ENCODE measurements around the gene CENPX. TPM values are rescaled to one million over a fixed set of nuclear protein-coding genes. Genes with fewer than 3 reads are reported as not detected.

Gene CENPX
- total RNA-seq, 1 experiment from 2014 or later, result 344 TPM

GRCh38 chr17:81973432-81973831, 49.2 kb downstream of the CENPX start:
- peaks cover 6% of the 10 kb centered on the region for H3K79me2 ChIP-seq (ENCODE audit: low read length)
- peaks cover 10% of the 10 kb centered on the region for H3K4me1 ChIP-seq (ENCODE audit: insufficient read depth, low read length)
- H3K9me2 ChIP-seq (replicated peaks; ENCODE audit: low read length), result no peaks in the 10 kb centered on the region
- H3F3A ChIP-seq (ENCODE audit: low read length, unreplicated experiment), result no peaks in the 10 kb centered on the region
- intact Hi-C loops (cut with micrococcal nuclease), result no loop called here
- no peak overlapping the region for H3K27ac ChIP-seq (ENCODE audit: low read length)
- H3K27me3 ChIP-seq (ENCODE audit: low read length), result no peaks in the 10 kb centered on the region
- TF ChIP-seq EZH2phosphoT487 (IDR thresholded peaks at IDR 0.05; ENCODE audit: borderline replicate concordance, low read length) (no peak), CTCF (conservative IDR thresholded peaks at IDR 0.05; ENCODE audit: low read depth, low read length) (no peak), EZH2 (IDR thresholded peaks at IDR 0.05; ENCODE audit: low read length, unreplicated experiment) (no peak)
- H3K4me2 ChIP-seq (ENCODE audit: low read length), result no peak overlapping the region
- BruUV-seq (replicated peaks), result no TSS peak
- ChIA-PET CTCF (no interaction called here), POLR2A (ENCODE audit: unreplicated experiment) (interaction anchor here (0.7 kb wide), 2 partner anchors 62 to 69 kb away, joined by 11 to 12 read pairs; partner anchors contain the start of gene PCYT2)
- H3K9me3 ChIP-seq (ENCODE audit: low read length), result peaks cover 4% of the 10 kb centered on the region; the same call in 1 of the 2 replicates
- no peaks in the 10 kb centered on the region for H4K20me1 ChIP-seq (ENCODE audit: low read length)
- no peaks in the 10 kb centered on the region for H3K36me3 ChIP-seq (ENCODE audit: low read depth, low read length)
- H2AFZ ChIP-seq (ENCODE audit: low read length), result no peak overlapping the region
- DNase-seq, result no peak
- ATAC-seq, result no peak
- no peak overlapping the region for H3K9ac ChIP-seq (ENCODE audit: low read length)
- no peak overlapping the region for H3K4me3 ChIP-seq (ENCODE audit: low read length)

GRCh38 chr17:81968850-81969812, 53.5 kb downstream of the CENPX start:
- Histone ChIP-seq H3K4me2 (ENCODE audit: low read length) (no peak overlapping the region), H3K27me3 (ENCODE audit: low read length) (no peaks in the 10 kb centered on the region), H4K20me1 (ENCODE audit: low read length) (no peaks in the 10 kb centered on the region), H3K9me2 (replicated peaks; ENCODE audit: low read length) (no peaks in the 10 kb centered on the region), H3F3A (ENCODE audit: low read length, unreplicated experiment) (no peaks in the 10 kb centered on the region), H3K79me2 (ENCODE audit: low read length) (no peaks in the 10 kb centered on the region), H3K4me1 (ENCODE audit: insufficient read depth, low read length) (no peaks in the 10 kb centered on the region), H2AFZ (ENCODE audit: low read length) (no peak overlapping the region), H3K9me3 (ENCODE audit: low read length) (peaks cover 4% of the 10 kb centered on the region; the same call in 1 of the 2 replicates), H3K36me3 (ENCODE audit: low read depth, low read length) (no peaks in the 10 kb centered on the region), H3K9ac (ENCODE audit: low read length) (no peak overlapping the region), H3K4me3 (ENCODE audit: low read length) (no peak overlapping the region), H3K27ac (ENCODE audit: low read length) (no peak overlapping the region)
- DNase-seq (no peak), ATAC-seq (no peak)
- POLR2A ChIA-PET (ENCODE audit: unreplicated experiment), result no interaction called here
- no TSS peak for BruUV-seq (replicated peaks)
- TF ChIP-seq EZH2 (IDR thresholded peaks at IDR 0.05; ENCODE audit: low read length, unreplicated experiment) (no peak), EZH2phosphoT487 (IDR thresholded peaks at IDR 0.05; ENCODE audit: borderline replicate concordance, low read length) (no peak), CTCF (conservative IDR thresholded peaks at IDR 0.05; ENCODE audit: low read depth, low read length) (no peak)
- intact Hi-C loops (cut with micrococcal nuclease), result no loop called here
- CTCF ChIA-PET, result interaction anchor here (0.6 kb wide), 1 partner anchor 130 kb away, joined by 4 read pairs; no protein-coding TSS in a partner anchor

Other genes with a start within 250 kb of the CENPX start
- gene GCGR, start 218.7 kb downstream of the CENPX start, total RNA-seq (2014; rRNA removed), result 0.11 TPM in 1 of 2 replicates, not detected in the other
- 73.4 and 90.9 TPM in 2 replicates for gene MCRIP1, start 189.6 kb downstream of the CENPX start, total RNA-seq (2014; rRNA removed)
- not detected in 2 replicates for gene PPP1R27, start 187.8 kb downstream of the CENPX start, total RNA-seq (2014; rRNA removed)
- gene P4HB, start 162.3 kb downstream of the CENPX start, total RNA-seq (2014; rRNA removed), result 969 and 1,089 TPM in 2 replicates
- 201 and 261 TPM in 2 replicates for gene ARHGDIA, start 151.5 kb downstream of the CENPX start, total RNA-seq (2014; rRNA removed)
- gene ALYREF, start 131.3 kb downstream of the CENPX start, total RNA-seq (2014; rRNA removed), result 496 and 633 TPM in 2 replicates
- 243 and 268 TPM in 2 replicates for gene ANAPC11, start 131.2 kb downstream of the CENPX start, total RNA-seq (2014; rRNA removed)
- gene NPB, start 120.6 kb downstream of the CENPX start, total RNA-seq (2014; rRNA removed), result 0.07 and 0.17 TPM in 2 replicates
- gene PCYT2, start 111.5 kb downstream of the CENPX start, total RNA-seq (2014; rRNA removed), result 33.3 and 42.7 TPM in 2 replicates
- 51.6 and 70.8 TPM in 2 replicates for gene SIRT7, start 104.7 kb downstream of the CENPX start, total RNA-seq (2014; rRNA removed)
- 22.9 and 37.5 TPM in 2 replicates for gene MAFG, start 95.1 kb downstream of the CENPX start, total RNA-seq (2014; rRNA removed)
- 144 and 169 TPM in 2 replicates for gene PYCR1, start 85.6 kb downstream of the CENPX start, total RNA-seq (2014; rRNA removed)
- gene MYADML2, start 75.6 kb downstream of the CENPX start, total RNA-seq (2014; rRNA removed), result not detected in 2 replicates
- gene NOTUM, start 61.7 kb downstream of the CENPX start, total RNA-seq (2014; rRNA removed), result 0.75 TPM in 1 of 2 replicates, not detected in the other
- 31.5 and 48.2 TPM in 2 replicates for gene ASPSCR1, start 45.2 kb downstream of the CENPX start, total RNA-seq (2014; rRNA removed)
- gene LRRC45, start 427 bp upstream of the CENPX start, total RNA-seq (2014; rRNA removed), result 71.5 and 90.0 TPM in 2 replicates
- gene RAC3, start 8.8 kb upstream of the CENPX start, total RNA-seq (2014; rRNA removed), result 46.8 and 52.2 TPM in 2 replicates
- gene DCXR, start 14.8 kb upstream of the CENPX start, total RNA-seq (2014; rRNA removed), result 135 and 142 TPM in 2 replicates
- 46.7 and 46.8 TPM in 2 replicates for gene RFNG, start 28.9 kb upstream of the CENPX start, total RNA-seq (2014; rRNA removed)
- 240 and 287 TPM in 2 replicates for gene GPS1, start 29.0 kb upstream of the CENPX start, total RNA-seq (2014; rRNA removed)
- 205 and 262 TPM in 2 replicates for gene DUS1L, start 42.9 kb upstream of the CENPX start, total RNA-seq (2014; rRNA removed)
- gene FASN, start 75.4 kb upstream of the CENPX start, total RNA-seq (2014; rRNA removed), result 269 and 364 TPM in 2 replicates
- 35.0 and 36.6 TPM in 2 replicates for gene CCDC57, start 190.0 kb upstream of the CENPX start, total RNA-seq (2014; rRNA removed)
- gene SLC16A3, start 206.2 kb upstream of the CENPX start, total RNA-seq (2014; rRNA removed), result 286 and 447 TPM in 2 replicates